ENCODE results near the gene BHLHA15.

Gene BHLHA15

DNA sequence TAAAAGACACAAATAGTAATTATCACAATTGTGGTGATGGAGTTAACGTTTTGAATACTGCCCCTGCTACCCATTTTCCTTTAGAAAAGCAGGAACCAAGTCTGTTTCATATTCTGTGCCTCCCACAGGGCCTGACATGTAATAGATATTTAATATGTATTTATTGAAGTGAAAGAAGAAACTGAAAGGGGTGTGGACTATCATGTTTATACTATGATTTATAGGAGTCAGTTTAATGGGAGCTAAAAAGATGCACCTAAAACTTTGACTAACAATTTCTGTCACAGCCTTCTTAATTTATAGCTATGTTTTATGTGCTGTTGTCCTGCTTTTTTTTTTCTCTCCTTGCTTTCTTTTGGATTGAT is 24.1 kb upstream of the BHLHA15 start:
- POLR2A ChIA-PET = no interaction called here
- Histone ChIP-seq H3K4me3 (ENCODE audit: low read depth, low read length) (no peak overlapping the region), H3K4me1 (ENCODE audit: control insufficient read depth, insufficient read depth, low read length) (no peaks in the 10 kb centered on the region), H3K27ac (ENCODE audit: extremely low read depth, low read depth, low read length) (no peak overlapping the region), H3K9me3 (ENCODE audit: control insufficient read depth, insufficient read depth, low read depth, low read length) (no peaks in the 10 kb centered on the region), H3K36me3 (ENCODE audit: control insufficient read depth in 2 of 2, insufficient read depth in 1 of 2, low read length in 2 of 2) (peaks cover 6 to 24% of the 10 kb centered on the region in 2 experiments; a peak in 2 of 3 replicates)
- no peak for TF ChIP-seq ZNF558 (tag by site-specific recombination; IDR thresholded peaks at IDR 0.05)
- no peak for TF ChIP-seq OSR2 (tag by site-specific recombination; IDR thresholded peaks at IDR 0.05)
- TF ChIP-seq, protein P1, sequence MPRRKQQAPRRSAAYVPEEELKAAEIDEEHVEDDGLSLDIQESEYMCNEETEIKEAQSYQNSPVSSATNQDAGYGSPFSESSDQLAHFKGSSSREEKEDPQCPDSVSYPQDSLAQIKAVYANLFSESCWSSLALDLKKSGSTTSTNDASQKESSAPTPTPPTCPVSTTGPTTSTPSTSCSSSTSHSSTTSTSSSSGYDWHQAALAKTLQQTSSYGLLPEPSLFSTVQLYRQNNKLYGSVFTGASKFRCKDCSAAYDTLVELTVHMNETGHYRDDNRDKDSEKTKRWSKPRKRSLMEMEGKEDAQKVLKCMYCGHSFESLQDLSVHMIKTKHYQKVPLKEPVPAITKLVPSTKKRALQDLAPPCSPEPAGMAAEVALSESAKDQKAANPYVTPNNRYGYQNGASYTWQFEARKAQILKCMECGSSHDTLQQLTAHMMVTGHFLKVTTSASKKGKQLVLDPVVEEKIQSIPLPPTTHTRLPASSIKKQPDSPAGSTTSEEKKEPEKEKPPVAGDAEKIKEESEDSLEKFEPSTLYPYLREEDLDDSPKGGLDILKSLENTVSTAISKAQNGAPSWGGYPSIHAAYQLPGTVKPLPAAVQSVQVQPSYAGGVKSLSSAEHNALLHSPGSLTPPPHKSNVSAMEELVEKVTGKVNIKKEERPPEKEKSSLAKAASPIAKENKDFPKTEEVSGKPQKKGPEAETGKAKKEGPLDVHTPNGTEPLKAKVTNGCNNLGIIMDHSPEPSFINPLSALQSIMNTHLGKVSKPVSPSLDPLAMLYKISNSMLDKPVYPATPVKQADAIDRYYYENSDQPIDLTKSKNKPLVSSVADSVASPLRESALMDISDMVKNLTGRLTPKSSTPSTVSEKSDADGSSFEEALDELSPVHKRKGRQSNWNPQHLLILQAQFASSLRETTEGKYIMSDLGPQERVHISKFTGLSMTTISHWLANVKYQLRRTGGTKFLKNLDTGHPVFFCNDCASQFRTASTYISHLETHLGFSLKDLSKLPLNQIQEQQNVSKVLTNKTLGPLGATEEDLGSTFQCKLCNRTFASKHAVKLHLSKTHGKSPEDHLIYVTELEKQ (tag by site-specific recombination; IDR thresholded peaks at IDR 0.05; ENCODE audit: borderline replicate concordance) = no peak
- TF ChIP-seq ZNF624 (tag by site-specific recombination; IDR thresholded peaks at IDR 0.05) = no peak
- no peak for TF ChIP-seq ZNF664 (tag by site-specific recombination; IDR thresholded peaks at IDR 0.05)
- CTCF ChIA-PET = interaction anchor here (0.6 kb wide), 1 partner anchor 768 kb away, joined by 3 read pairs; no protein-coding TSS in a partner anchor

DNA sequence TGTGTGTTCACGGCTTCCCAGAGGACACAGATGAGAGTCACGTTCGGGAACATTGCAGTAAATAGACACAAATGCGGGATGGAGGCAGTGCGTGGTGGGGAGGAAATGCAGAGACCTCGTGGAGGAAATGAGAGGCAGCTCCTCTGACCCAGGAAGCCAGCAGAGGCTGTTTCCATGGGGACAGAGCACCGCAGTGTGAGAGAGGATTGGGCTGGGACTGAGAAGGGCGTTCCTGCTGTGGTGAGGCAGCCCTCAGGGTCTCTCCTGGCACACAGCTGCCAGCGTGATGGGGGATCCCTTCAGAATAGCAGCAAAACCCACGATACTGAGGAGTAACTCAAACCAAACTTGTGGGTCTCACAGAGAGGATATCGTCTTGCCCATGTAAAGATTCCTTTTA is 21.7 kb upstream of the BHLHA15 start:
- TF ChIP-seq ZNF223 (tag by site-specific recombination; IDR thresholded peaks at IDR 0.05) (no peak), ZNF776 (tag by site-specific recombination; IDR thresholded peaks at IDR 0.05; ENCODE audit: borderline replicate concordance) (no peak), ZNF366 (tag by site-specific recombination; conservative IDR thresholded peaks at IDR 0.05) (no peak), ZNF670 (tag by site-specific recombination; IDR thresholded peaks at IDR 0.05; ENCODE audit: low read depth) (no peak), ZNF571 (tag by site-specific recombination; IDR thresholded peaks at IDR 0.05) (no peak), ZNF391 (tag by site-specific recombination; IDR thresholded peaks at IDR 0.05; ENCODE audit: borderline replicate concordance, low read depth) (no peak), REPIN1 (tag by site-specific recombination; IDR thresholded peaks at IDR 0.05; ENCODE audit: low read depth) (no peak), ZIC2 (tag by site-specific recombination; IDR thresholded peaks at IDR 0.05) (no peak), ZNF2 (tag by site-specific recombination; IDR thresholded peaks at IDR 0.05) (no peak), EGR2 (tag by site-specific recombination; IDR thresholded peaks at IDR 0.05; ENCODE audit: low read depth) (no peak), SP7 (tag by site-specific recombination; IDR thresholded peaks at IDR 0.05) (no peak), ZNF112 (tag by site-specific recombination; IDR thresholded peaks at IDR 0.05) (no peak)
- TF ChIP-seq, protein P2, sequence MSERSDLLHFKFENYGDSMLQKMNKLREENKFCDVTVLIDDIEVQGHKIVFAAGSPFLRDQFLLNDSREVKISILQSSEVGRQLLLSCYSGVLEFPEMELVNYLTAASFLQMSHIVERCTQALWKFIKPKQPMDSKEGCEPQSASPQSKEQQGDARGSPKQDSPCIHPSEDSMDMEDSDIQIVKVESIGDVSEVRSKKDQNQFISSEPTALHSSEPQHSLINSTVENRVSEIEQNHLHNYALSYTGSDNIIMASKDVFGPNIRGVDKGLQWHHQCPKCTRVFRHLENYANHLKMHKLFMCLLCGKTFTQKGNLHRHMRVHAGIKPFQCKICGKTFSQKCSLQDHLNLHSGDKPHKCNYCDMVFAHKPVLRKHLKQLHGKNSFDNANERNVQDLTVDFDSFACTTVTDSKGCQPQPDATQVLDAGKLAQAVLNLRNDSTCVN (tag by site-specific recombination; optimal IDR thresholded peaks at IDR 0.05) = no peak
- TF ChIP-seq, protein P3, sequence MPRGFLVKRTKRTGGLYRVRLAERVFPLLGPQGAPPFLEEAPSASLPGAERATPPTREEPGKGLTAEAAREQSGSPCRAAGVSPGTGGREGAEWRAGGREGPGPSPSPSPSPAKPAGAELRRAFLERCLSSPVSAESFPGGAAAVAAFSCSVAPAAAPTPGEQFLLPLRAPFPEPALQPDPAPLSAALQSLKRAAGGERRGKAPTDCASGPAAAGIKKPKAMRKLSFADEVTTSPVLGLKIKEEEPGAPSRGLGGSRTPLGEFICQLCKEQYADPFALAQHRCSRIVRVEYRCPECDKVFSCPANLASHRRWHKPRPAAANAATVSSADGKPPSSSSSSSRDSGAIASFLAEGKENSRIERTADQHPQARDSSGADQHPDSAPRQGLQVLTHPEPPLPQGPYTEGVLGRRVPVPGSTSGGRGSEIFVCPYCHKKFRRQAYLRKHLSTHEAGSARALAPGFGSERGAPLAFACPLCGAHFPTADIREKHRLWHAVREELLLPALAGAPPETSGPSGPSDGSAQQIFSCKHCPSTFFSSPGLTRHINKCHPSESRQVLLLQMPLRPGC (tag by site-specific recombination; IDR thresholded peaks at IDR 0.05) = no peak
- TF ChIP-seq, protein P4, sequence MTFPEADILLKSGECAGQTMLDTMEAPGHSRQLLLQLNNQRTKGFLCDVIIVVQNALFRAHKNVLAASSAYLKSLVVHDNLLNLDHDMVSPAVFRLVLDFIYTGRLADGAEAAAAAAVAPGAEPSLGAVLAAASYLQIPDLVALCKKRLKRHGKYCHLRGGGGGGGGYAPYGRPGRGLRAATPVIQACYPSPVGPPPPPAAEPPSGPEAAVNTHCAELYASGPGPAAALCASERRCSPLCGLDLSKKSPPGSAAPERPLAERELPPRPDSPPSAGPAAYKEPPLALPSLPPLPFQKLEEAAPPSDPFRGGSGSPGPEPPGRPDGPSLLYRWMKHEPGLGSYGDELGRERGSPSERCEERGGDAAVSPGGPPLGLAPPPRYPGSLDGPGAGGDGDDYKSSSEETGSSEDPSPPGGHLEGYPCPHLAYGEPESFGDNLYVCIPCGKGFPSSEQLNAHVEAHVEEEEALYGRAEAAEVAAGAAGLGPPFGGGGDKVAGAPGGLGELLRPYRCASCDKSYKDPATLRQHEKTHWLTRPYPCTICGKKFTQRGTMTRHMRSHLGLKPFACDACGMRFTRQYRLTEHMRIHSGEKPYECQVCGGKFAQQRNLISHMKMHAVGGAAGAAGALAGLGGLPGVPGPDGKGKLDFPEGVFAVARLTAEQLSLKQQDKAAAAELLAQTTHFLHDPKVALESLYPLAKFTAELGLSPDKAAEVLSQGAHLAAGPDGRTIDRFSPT (tag by site-specific recombination; IDR thresholded peaks at IDR 0.05) = no peak
- Histone ChIP-seq H3K4me1 (ENCODE audit: control insufficient read depth, insufficient read depth, low read length) (no peaks in the 10 kb centered on the region), H3K9me3 (ENCODE audit: control insufficient read depth, insufficient read depth, low read depth, low read length) (no peaks in the 10 kb centered on the region), H3K27ac (ENCODE audit: extremely low read depth, low read depth, low read length) (no peak overlapping the region), H3K36me3 (ENCODE audit: control insufficient read depth in 2 of 2, insufficient read depth in 1 of 2, low read length in 2 of 2) (peaks cover 6 to 48% of the 10 kb centered on the region in 2 experiments; a peak in 2 of 3 replicates), H3K4me3 (ENCODE audit: low read depth, low read length) (no peak overlapping the region)
- ChIA-PET CTCF (interaction anchor here (2.0 kb wide), 1 partner anchor 21 kb away, joined by 6 read pairs; no protein-coding TSS in a partner anchor), POLR2A (no interaction called here)

Measured in HEK293 (cell line).